WTC11 (cell line): ENCODE data around the gene PDPN. TPM values are rescaled to one million over a fixed set of nuclear protein-coding genes. Genes with fewer than 3 reads are reported as not detected.

Experiments
- ATAC-seq: fragments of 200-7000 bp; cut with Tn5 transposase; 2 replicates; pipeline ENCODE4 v1.10.0; 2021; ENCODE audit warnings: mild to moderate bottlenecking, moderate library complexity
- CTCF ChIA-PET: fragments of 300-600 bp; sonication (Branson Sonifier 250); formaldehyde crosslinking; loops from one replicate; lab custom pipeline; 2021; ENCODE audit warnings: antibody characterized with exemption; lab: Charles Lee
- POLR2A ChIA-PET: fragments of 350-600 bp; sonication (Branson Sonifier 250); formaldehyde crosslinking; loops from one replicate; lab custom pipeline; 2021; ENCODE audit warnings: antibody characterized with exemption; lab: Charles Lee
- DNase-seq: peaks from one replicate; pipeline ENCODE4 v3.0.0; 2021; ENCODE audit warnings: low spot score
- H3K27ac Mint-ChIP-seq: 2 replicates; pipeline ENCODE4 v1.8.0; 2021; ENCODE audit warnings: mixed read lengths
- H3K27me3 Mint-ChIP-seq: 2 replicates; pipeline ENCODE4 v1.8.0; 2021; ENCODE audit warnings: low read depth, mild to moderate bottlenecking, moderate library complexity, mixed read lengths
- H3K36me3 Mint-ChIP-seq: 2 replicates; pipeline ENCODE4 v1.8.0; 2021; ENCODE audit warnings: mixed read lengths
- H3K4me1 Mint-ChIP-seq: 2 replicates; pipeline ENCODE4 v1.8.0; 2022; ENCODE audit warnings: mixed read lengths
- H3K4me3 Mint-ChIP-seq: 2 replicates; pipeline ENCODE4 v1.8.0; 2021; ENCODE audit warnings: mild to moderate bottlenecking, moderate library complexity, mixed read lengths
- H3K9me3 Mint-ChIP-seq: 2 replicates; pipeline ENCODE4 v1.8.0; 2021; ENCODE audit warnings: mixed read lengths
- ATF3 ChIP-seq: sonication (generic); formaldehyde crosslinking; conservative IDR thresholded peaks from 2 replicates; pipeline ENCODE4 v1.8.1; 2022; ENCODE audit warnings: mild to moderate bottlenecking, missing genetic modification reagents
- CDX4 ChIP-seq: fragments of 250-450 bp; sonication (Bioruptor Pico); IDR thresholded peaks from 2 replicates; pipeline ENCODE4 v1.9.0; 2021; ENCODE audit warnings: moderate library complexity, mild to moderate bottlenecking, inconsistent platforms, borderline replicate concordance
- ELF4 ChIP-seq: sonication (generic); formaldehyde crosslinking; IDR thresholded peaks from 2 replicates; pipeline ENCODE4 v1.8.1; 2022; ENCODE audit warnings: low read depth, mild to moderate bottlenecking, moderate library complexity, missing genetic modification reagents
- FOXJ3 ChIP-seq: sonication (generic); formaldehyde crosslinking; IDR thresholded peaks from 2 replicates; pipeline ENCODE4 v1.9.0; 2021; ENCODE audit warnings: missing genetic modification reagents, mild to moderate bottlenecking, borderline replicate concordance
- FOXP4 ChIP-seq: sonication (generic); formaldehyde crosslinking; IDR thresholded peaks from 2 replicates; pipeline ENCODE4 v1.8.0; 2022; ENCODE audit warnings: mild to moderate bottlenecking, missing genetic modification reagents
- GRHL2 ChIP-seq: fragments of 250-450 bp; sonication (Bioruptor Pico); IDR thresholded peaks from 2 replicates; pipeline ENCODE4 v1.8.0; 2022; ENCODE audit warnings: mild to moderate bottlenecking, moderate library complexity; ENCODE audit not compliant: insufficient replicate concordance, severe bottlenecking
- KAT7 ChIP-seq: sonication (generic); formaldehyde crosslinking; IDR thresholded peaks from 2 replicates; pipeline ENCODE4 v1.8.1; 2023; ENCODE audit warnings: missing genetic modification reagents, mild to moderate bottlenecking, borderline replicate concordance
- MLX ChIP-seq: sonication (generic); formaldehyde crosslinking; IDR thresholded peaks from 2 replicates; pipeline ENCODE4 v1.8.1; 2023; ENCODE audit warnings: mild to moderate bottlenecking, missing genetic modification reagents, moderate library complexity
- MXD4 ChIP-seq: fragments of 250-450 bp; sonication (Bioruptor Pico); IDR thresholded peaks from 2 replicates; pipeline ENCODE4 v1.8.0; 2021; ENCODE audit warnings: mild to moderate bottlenecking, moderate library complexity, borderline replicate concordance
- NFATC4 ChIP-seq: fragments of 250-450 bp; sonication (Bioruptor Pico); IDR thresholded peaks from 2 replicates; pipeline ENCODE4 v1.9.0; 2021; ENCODE audit warnings: mild to moderate bottlenecking
- NR1H2 ChIP-seq: sonication (generic); formaldehyde crosslinking; IDR thresholded peaks from 2 replicates; pipeline ENCODE4 v1.9.0; 2021; ENCODE audit warnings: mild to moderate bottlenecking, moderate library complexity, missing genetic modification reagents
- NR2C2 ChIP-seq: sonication (generic); formaldehyde crosslinking; IDR thresholded peaks from 2 replicates; pipeline ENCODE4 v1.8.0; 2022; ENCODE audit warnings: mild to moderate bottlenecking, missing genetic modification reagents
- PREB ChIP-seq: sonication (generic); formaldehyde crosslinking; IDR thresholded peaks from 2 replicates; pipeline ENCODE4 v1.8.1; 2022; ENCODE audit warnings: mild to moderate bottlenecking, missing genetic modification reagents, moderate library complexity, borderline replicate concordance
- PRRX2 ChIP-seq: fragments of 250-450 bp; sonication (Bioruptor Pico); IDR thresholded peaks from 2 replicates; pipeline ENCODE4 v1.8.0; 2021; ENCODE audit warnings: mild to moderate bottlenecking
- RELA ChIP-seq: sonication (generic); formaldehyde crosslinking; IDR thresholded peaks from 2 replicates; pipeline ENCODE4 v1.8.1; 2022; ENCODE audit warnings: missing genetic modification reagents, mild to moderate bottlenecking, borderline replicate concordance
- SMAD3 ChIP-seq: sonication (generic); formaldehyde crosslinking; IDR thresholded peaks from 2 replicates; pipeline ENCODE4 v1.8.0; 2022; ENCODE audit warnings: missing genetic modification reagents, mild to moderate bottlenecking, borderline replicate concordance
- SMAD4 ChIP-seq: sonication (generic); formaldehyde crosslinking; IDR thresholded peaks from 2 replicates; pipeline ENCODE4 v1.8.0; 2022; ENCODE audit warnings: mild to moderate bottlenecking, missing genetic modification reagents
- SOX15 ChIP-seq: fragments of 250-450 bp; sonication (Bioruptor Pico); IDR thresholded peaks from 2 replicates; pipeline ENCODE4 v1.9.0; 2021; ENCODE audit warnings: mild to moderate bottlenecking
- TP53 ChIP-seq: sonication (generic); formaldehyde crosslinking; IDR thresholded peaks from 2 replicates; pipeline ENCODE4 v1.8.1; 2023; ENCODE audit warnings: mild to moderate bottlenecking, missing genetic modification reagents
- ZBTB43 ChIP-seq: sonication (generic); formaldehyde crosslinking; IDR thresholded peaks from 2 replicates; pipeline ENCODE4 v1.8.1; 2023; ENCODE audit warnings: mild to moderate bottlenecking, missing genetic modification reagents
- ZNF121 ChIP-seq: sonication (generic); formaldehyde crosslinking; IDR thresholded peaks from 2 replicates; pipeline ENCODE4 v1.8.0; 2023; ENCODE audit warnings: missing genetic modification reagents
- ZNF138 ChIP-seq: sonication (generic); formaldehyde crosslinking; conservative IDR thresholded peaks from 2 replicates; pipeline ENCODE4 v1.8.1; 2022; ENCODE audit warnings: mild to moderate bottlenecking, moderate library complexity, missing genetic modification reagents
- ZNF232 ChIP-seq: sonication (generic); formaldehyde crosslinking; IDR thresholded peaks from 2 replicates; pipeline ENCODE4 v1.8.0; 2022; ENCODE audit warnings: mild to moderate bottlenecking, missing genetic modification reagents
- ZNF263 ChIP-seq: sonication (generic); formaldehyde crosslinking; IDR thresholded peaks from 2 replicates; pipeline ENCODE4 v1.8.1; 2022; ENCODE audit warnings: low read depth, mild to moderate bottlenecking, moderate library complexity, missing genetic modification reagents
- ZNF396 ChIP-seq: fragments of 250-450 bp; sonication (Bioruptor Pico); IDR thresholded peaks from 2 replicates; pipeline ENCODE4 v1.8.0; 2021; ENCODE audit warnings: mild to moderate bottlenecking, moderate library complexity, borderline replicate concordance
- ZSCAN18 ChIP-seq: fragments of 250-450 bp; sonication (Bioruptor Pico); IDR thresholded peaks from 2 replicates; pipeline ENCODE4 v2.1.2; 2022; ENCODE audit warnings: mild to moderate bottlenecking, moderate library complexity
- total RNA-seq: library from RNA; stranded (reverse); gene quantifications from 3 replicates; pipeline ENCODE4 v1.2.3, GENCODE V29; 2021

PDPN gene
- total RNA-seq, 1 experiment from 2014 or later, result 158 TPM

- Mint-ChIP-seq H3K36me3 (no peaks in the 10 kb centered on the region), H3K27me3 (no peaks in the 10 kb centered on the region), H3K27ac (no peak overlapping the region), H3K9me3 (no peaks in the 10 kb centered on the region), H3K4me1 (peaks cover 5% of the 10 kb centered on the region; the same call in 1 of the 2 replicates), H3K4me3 (no peak overlapping the region)
- DNase-seq (no peak), ATAC-seq (no peak)
- CTCF ChIA-PET, result interaction anchor here (1.0 kb wide), 1 partner anchor 24 kb away, joined by 6 read pairs; no protein-coding TSS in a partner anchor
- POLR2A ChIA-PET, result no interaction called here
- TF ChIP-seq SOX15 (CRISPR knock-in tag) (no peak), SMAD4 (CRISPR knock-in tag) (no peak), ZNF232 (no peak), SMAD3 (CRISPR knock-in tag) (no peak), MLX (CRISPR knock-in tag) (no peak), ZNF138 (CRISPR knock-in tag) (no peak), MXD4 (no peak), TP53 (CRISPR knock-in tag) (no peak), ELF4 (CRISPR knock-in tag) (no peak), CDX4 (CRISPR knock-in tag) (no peak), ZNF121 (CRISPR knock-in tag) (no peak), FOXJ3 (no peak), GRHL2 (CRISPR knock-in tag) (no peak), ZBTB43 (CRISPR knock-in tag) (no peak), PRRX2 (CRISPR knock-in tag) (no peak), NR2C2 (CRISPR knock-in tag) (no peak)
These were observed 42.0 kb upstream of the PDPN start for GRCh38 chr1:13541435-13542215.

GRCh38 chr1:13543451-13544220, 40.0 kb upstream of the PDPN start:
- DNase-seq (peak; percentile 13), ATAC-seq (peak; percentile 28; the same call in 1 of the 2 replicates)
- H3K27me3 Mint-ChIP-seq, result no peaks in the 10 kb centered on the region
- POLR2A ChIA-PET, result no interaction called here
- CTCF ChIA-PET, result interaction anchor here (1.4 kb wide), 2 partner anchors 27 to 30 kb away, joined by 3 to 4 read pairs; partner anchors contain the start of gene LRRC38
- H3K9me3 Mint-ChIP-seq, result no peaks in the 10 kb centered on the region
- no peak overlapping the region for H3K4me3 Mint-ChIP-seq
- no peaks in the 10 kb centered on the region for H3K36me3 Mint-ChIP-seq
- H3K27ac Mint-ChIP-seq, result no peak overlapping the region
- no peaks in the 10 kb centered on the region for H3K4me1 Mint-ChIP-seq
- TF ChIP-seq ZNF121 (CRISPR knock-in tag) (no peak), NR1H2 (CRISPR knock-in tag) (no peak), ZNF263 (CRISPR knock-in tag) (no peak), KAT7 (CRISPR knock-in tag) (no peak), ZNF396 (CRISPR knock-in tag) (no peak), ZSCAN18 (CRISPR knock-in tag) (no peak), RELA (no peak), PREB (CRISPR knock-in tag) (no peak), FOXP4 (CRISPR knock-in tag) (no peak), ZNF232 (no peak), NFATC4 (no peak), ATF3 (CRISPR knock-in tag) (no peak)
